A549 (cell line): ENCODE results near the gene ABCC3. TPM values are rescaled to one million over a fixed set of nuclear protein-coding genes. Genes with fewer than 3 reads are reported as not detected.
A peak's percentile ranks its signal among the peaks of the same experiment; 100 is the strongest.

Experiments
- ATAC-seq, 2 experiments: fragments of 200-7000 bp in 1 of 2; fragments of >200 bp in 1 of 2; cut with Nextera tagmentation in 1 of 2; cut with Tn5 transposase in 1 of 2; 3 replicates each; pipeline versions ENCODE4 v1.8.0 to v1.9.1; 2018 to 2020; ENCODE audit warnings: mild to moderate bottlenecking in 1 of 2, moderate library complexity in 1 of 2
- CTCF ChIA-PET: fragments of 300-600 bp; sonication (Branson Sonifier 250); formaldehyde crosslinking; extraction: SDS; loops from one replicate; lab custom pipeline; 2021; ENCODE audit warnings: antibody characterized with exemption, inconsistent platforms; lab: Yijun Ruan, JAX
- POLR2A ChIA-PET: fragments of 350-600 bp; formaldehyde crosslinking; extraction: SDS; loops from one replicate; lab custom pipeline; 2021; ENCODE audit warnings: antibody characterized with exemption, inconsistent platforms; lab: Yijun Ruan, JAX
- DNase-seq, 2 experiments: peaks; one replicate each; pipeline versions ENCODE4 v3.0.0 to v3.0.0-alpha.2; 2011 to 2016; ENCODE audit warnings: low read depth in 1 of 2, low spot score in 1 of 2
- FAIRE-seq: peaks from 2 replicates; lab custom pipeline; 2011; peaks lifted over from hg19 to GRCh38; lab: Jason Lieb, UNC
- H3K27ac ChIP-seq, 2 experiments: fragments of >200 bp; sonication (Bioruptor Twin); formaldehyde crosslinking; 3 replicates each; pipeline ENCODE4 v1.5.1; 2016 to 2017
- H3K4me1 ChIP-seq: fragments of >200 bp; sonication (Bioruptor Twin); formaldehyde crosslinking; 3 replicates; pipeline ENCODE4 v1.6.1; 2016
- H3K4me2 ChIP-seq: fragments of >200 bp; sonication (Bioruptor Twin); formaldehyde crosslinking; 3 replicates; pipeline ENCODE4 v1.6.1; 2016
- H3K4me3 ChIP-seq: fragments of >200 bp; sonication (Bioruptor Twin); formaldehyde crosslinking; 3 replicates; pipeline ENCODE4 v1.5.1; 2016
- H3K9me3 ChIP-seq: fragments of >200 bp; sonication (Bioruptor Twin); formaldehyde crosslinking; 3 replicates; pipeline ENCODE4 v1.6.1; 2016
- CBX2 ChIP-seq: fragments of 200-600 bp; sonication (generic); IDR thresholded peaks from 2 replicates; pipeline ENCODE4 v1.6.1; 2016; ENCODE audit warnings: low read depth, mild to moderate bottlenecking, borderline replicate concordance
- ESRRA ChIP-seq: fragments of 150-350 bp; IDR thresholded peaks from 2 replicates; pipeline ENCODE4 v1.6.1; 2014; ENCODE audit warnings: mild to moderate bottlenecking, low read length, borderline replicate concordance
- FOXS1 ChIP-seq: fragments of 250-450 bp; sonication (Bioruptor Pico); IDR thresholded peaks from 2 replicates; pipeline ENCODE4 v1.5.0; 2020; ENCODE audit warnings: mild to moderate bottlenecking, moderate library complexity
- HEYL ChIP-seq: fragments of 250-450 bp; sonication (Bioruptor Pico); IDR thresholded peaks from 2 replicates; pipeline ENCODE4 v1.8.0; 2021; ENCODE audit warnings: mild to moderate bottlenecking, moderate library complexity
- HOXA7 ChIP-seq: fragments of 250-450 bp; sonication (Bioruptor Pico); IDR thresholded peaks from 2 replicates; pipeline ENCODE4 v1.5.0; 2020; ENCODE audit warnings: mild to moderate bottlenecking, moderate library complexity
- JUN ChIP-seq, 2 experiments: fragments of >200 bp; sonication (Bioruptor Twin); formaldehyde crosslinking; IDR thresholded peaks; 2 replicates in 1 of 2; 3 replicates in 1 of 2; pipeline ENCODE4 v1.6.1; 2016 to 2017
- KDM1A ChIP-seq: fragments of 200-600 bp; sonication (generic); IDR thresholded peaks from 2 replicates; pipeline ENCODE4 v1.6.1; 2016; ENCODE audit warnings: low read depth, mild to moderate bottlenecking
- MAZ ChIP-seq: fragments of 150-350 bp; IDR thresholded peaks from 2 replicates; pipeline ENCODE4 v1.6.1; 2014; ENCODE audit warnings: antibody characterized with exemption, low read depth, low read length, borderline replicate concordance
- NPAS2 ChIP-seq: fragments of 250-450 bp; sonication (Bioruptor Pico); IDR thresholded peaks from 2 replicates; pipeline ENCODE4 v1.8.0; 2022; ENCODE audit warnings: mild to moderate bottlenecking, moderate library complexity, borderline replicate concordance
- POLR2AphosphoS2 ChIP-seq: conservative IDR thresholded peaks from 2 replicates; pipeline ENCODE4 v1.6.1; 2012; ENCODE audit warnings: low read length, improper control_type of control experiment, inconsistent platforms
- RAD21 ChIP-seq, 2 experiments: fragments of >200 bp in 1 of 2; sonication (Bioruptor Twin) in 1 of 2; formaldehyde crosslinking in 1 of 2; IDR thresholded peaks in 1 of 2; conservative IDR thresholded peaks in 1 of 2; 2 replicates in 1 of 2; 3 replicates in 1 of 2; pipeline ENCODE4 v1.6.1; 2012 to 2018; ENCODE audit warnings: inconsistent platforms in 1 of 2
- TFCP2L1 ChIP-seq: fragments of 250-450 bp; sonication (Bioruptor Pico); IDR thresholded peaks from 2 replicates; pipeline ENCODE4 v1.5.0; 2021; ENCODE audit warnings: mild to moderate bottlenecking
- WGBS: methylation state at CpG from one replicate; pipeline ENCODE4 v1.1.6; 2017; ENCODE audit errors: missing lambda C conversion rate; 5-methylcytosine and 5-hydroxymethylcytosine counted together
- polyA plus RNA-seq, 4 experiments: library from polyadenylated mRNA; depleted of rRNA in 3 of 4; stranded (reverse); fragments of >200 nt; fragmentation: RNase III in 1 of 4; extraction: RNeasy Plus Mini Kit Qiagen cat#74134 plus additional on column Dnase treatment in 1 of 4; gene quantifications; 2 replicates in 3 of 4; 3 replicates in 1 of 4; pipeline ENCODE4 v1.2.3, GENCODE V29; 2011 to 2017
- TF ChIP-seq, protein P1 (sequence below): IDR thresholded peaks from 2 replicates; pipeline ENCODE4 v1.6.1; 2012
- TF ChIP-seq, protein P2 (sequence below): IDR thresholded peaks from 2 replicates; pipeline ENCODE4 v1.6.1; 2012

The ABCC3 gene
- polyA plus RNA-seq, 2 of the 4 experiments (the other 2 are of a cell fraction), result 248 to 342 TPM

DNA sequence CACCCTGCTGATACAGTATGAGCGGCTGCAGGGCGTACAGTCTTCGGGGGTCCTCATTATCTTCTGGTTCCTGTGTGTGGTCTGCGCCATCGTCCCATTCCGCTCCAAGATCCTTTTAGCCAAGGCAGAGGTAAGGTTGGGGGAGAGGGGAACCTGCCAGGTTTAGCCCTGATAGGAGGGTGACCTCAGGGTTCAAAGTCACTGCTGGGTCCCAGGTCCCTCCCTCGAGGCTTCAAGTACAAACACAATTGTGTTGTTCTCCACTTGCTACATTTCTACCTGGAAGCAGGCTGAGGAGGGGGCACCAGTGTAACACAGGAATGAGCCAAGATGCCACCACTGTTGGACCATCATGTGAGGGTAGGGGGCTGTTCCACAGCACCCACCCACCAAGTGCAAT is 22.4 kb downstream of the ABCC3 start:
- ATAC-seq (no peak), DNase-seq (no peak), FAIRE-seq (no peak)
- TF ChIP-seq KDM1A, result no peak
- TF ChIP-seq, protein P1, sequence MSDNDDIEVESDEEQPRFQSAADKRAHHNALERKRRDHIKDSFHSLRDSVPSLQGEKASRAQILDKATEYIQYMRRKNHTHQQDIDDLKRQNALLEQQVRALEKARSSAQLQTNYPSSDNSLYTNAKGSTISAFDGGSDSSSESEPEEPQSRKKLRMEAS, result 0 out of 2 replicates have a peak, but pooled peaks have one; percentile 1
- peaks cover 86% of the 10 kb centered on the region for H3K4me1 ChIP-seq
- no peak overlapping the region for H3K4me3 ChIP-seq
- ChIA-PET CTCF (interaction anchor here (1.7 to 52.6 kb wide), 4 partner anchors 24 to 35 kb away, joined by 7 to 2097 read pairs (median 1440); partner anchors contain the start of genes ABCC3 and ANKRD40), POLR2A (interaction anchor here (1.1 to 6.3 kb wide), 2 partner anchors 18 to 19 kb away, joined by 3 to 237 read pairs; partner anchors contain the start of gene ABCC3)
- H3K4me2 ChIP-seq, result no peak overlapping the region
- no peaks in the 10 kb centered on the region for H3K9me3 ChIP-seq
- peak overlapping the region; percentile 98 for H3K27ac ChIP-seq
- WGBS, result 91% methylated on average over 7 of the region's 7 CpGs

DNA sequence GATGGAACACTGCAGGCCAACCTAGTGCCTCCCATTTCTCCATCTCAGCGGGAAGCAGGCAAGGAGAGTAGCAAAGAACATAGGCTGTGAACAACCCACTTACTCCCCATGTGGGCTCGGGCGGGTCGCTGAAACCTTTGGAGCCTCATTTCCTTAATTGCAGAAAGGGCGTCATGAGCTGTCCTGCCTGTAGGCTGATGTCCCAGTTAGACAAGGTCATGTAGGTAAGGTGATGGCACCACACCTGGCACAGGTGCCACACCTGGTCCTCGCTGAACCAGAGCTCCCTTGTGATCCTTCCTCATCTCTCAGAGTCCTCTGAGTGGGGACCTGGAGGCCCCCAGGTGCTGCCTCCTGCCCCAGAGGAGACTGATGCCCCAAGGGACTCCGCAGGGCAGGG is 22.9 kb downstream of the ABCC3 start:
- no peak for TF ChIP-seq FOXS1 (CRISPR knock-in tag)
- TF ChIP-seq ESRRA, result no peak
- FAIRE-seq (no peak), DNase-seq (no peak), ATAC-seq (no peak)
- no peak overlapping the region for H3K4me3 ChIP-seq
- no peak overlapping the region; the same call in 2 of the 3 replicates for H3K4me2 ChIP-seq
- H3K9me3 ChIP-seq, result no peaks in the 10 kb centered on the region
- WGBS, result 86% methylated on average over 7 of the region's 7 CpGs
- H3K27ac ChIP-seq, result peak overlapping the region; percentile 98
- H3K4me1 ChIP-seq, result peaks cover 86% of the 10 kb centered on the region
- CTCF ChIA-PET, result interaction anchor here (32.5 to 52.6 kb wide), 2 partner anchors 25 to 35 kb away, joined by 783 to 2097 read pairs; partner anchors contain the start of gene ABCC3
- POLR2A ChIA-PET, result interaction anchor here (6.3 kb wide), 1 partner anchor 19 kb away, joined by 237 read pairs; the partner anchor contains the start of gene ABCC3

DNA sequence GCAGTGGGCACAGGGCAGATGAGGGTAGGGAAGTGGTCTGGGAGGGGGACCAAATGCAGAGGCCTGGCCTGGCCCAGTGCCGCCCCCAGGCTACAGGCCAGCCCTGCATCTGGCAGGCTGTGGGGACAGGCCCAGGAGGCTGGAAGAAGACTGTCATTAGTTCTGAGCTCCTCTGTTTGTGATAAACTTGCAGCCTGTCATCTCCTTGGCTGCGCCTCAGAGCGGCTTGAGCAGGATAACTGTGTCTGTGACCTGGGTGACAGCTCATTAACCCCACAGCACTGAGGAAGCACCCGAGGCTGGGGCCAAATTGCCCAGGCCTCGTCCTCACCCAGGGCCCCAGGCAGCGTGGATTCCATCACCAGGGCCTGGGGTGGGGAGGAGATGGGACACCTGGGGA is 23.9 kb downstream of the ABCC3 start:
- WGBS, result 67% methylated on average over 6 of the region's 6 CpGs
- CTCF ChIA-PET, result interaction anchor here (2.4 to 52.6 kb wide), 4 partner anchors 10 to 109 kb away, joined by 9 to 2097 read pairs (median 416); partner anchors contain the start of gene ABCC3

DNA sequence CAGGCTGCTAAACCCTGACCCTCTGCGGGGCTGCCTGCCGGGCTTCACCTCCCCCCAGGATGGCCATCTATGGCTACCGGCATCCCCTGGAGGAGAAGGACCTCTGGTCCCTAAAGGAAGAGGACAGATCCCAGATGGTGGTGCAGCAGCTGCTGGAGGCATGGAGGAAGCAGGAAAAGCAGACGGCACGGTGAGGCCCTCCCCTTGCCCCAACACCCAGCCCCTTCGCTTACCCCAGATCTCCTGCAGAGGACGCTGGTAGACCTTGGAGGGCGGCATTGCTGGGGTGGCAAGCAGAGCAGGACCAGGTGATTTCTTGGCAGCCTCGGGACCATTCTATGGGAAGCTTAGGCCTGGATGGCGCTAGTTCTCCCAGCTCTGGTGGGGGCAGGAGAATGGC is 24.5 kb downstream of the ABCC3 start:
- Histone ChIP-seq H3K4me2 (peak overlapping the region; percentile 56), H3K4me3 (no peak overlapping the region), H3K4me1 (peaks cover 87% of the 10 kb centered on the region), H3K27ac (peak overlapping the region; percentile 98), H3K9me3 (no peaks in the 10 kb centered on the region)
- peak in 1 of 2 experiments; percentile 69 for DNase-seq
- POLR2A ChIA-PET, result interaction anchor here (0.8 to 6.3 kb wide), 4 partner anchors 10 to 112 kb away, joined by 3 to 237 read pairs (median 74); partner anchors contain the start of gene ABCC3
- TF ChIP-seq, protein P1, result 0 out of 2 replicates have a peak, but pooled peaks have one; percentile 5
- TF ChIP-seq TFCP2L1 (CRISPR knock-in tag) (no peak), NPAS2 (CRISPR knock-in tag) (no peak), RAD21 (conservative IDR thresholded peaks at IDR 0.05 in 1 of 2, IDR thresholded peaks at IDR 0.05 in 1 of 2) (peak in 1 of 2 experiments; percentile 48; a peak in 2 of 5 replicates), MAZ (no peak)
- TF ChIP-seq, protein P2, sequence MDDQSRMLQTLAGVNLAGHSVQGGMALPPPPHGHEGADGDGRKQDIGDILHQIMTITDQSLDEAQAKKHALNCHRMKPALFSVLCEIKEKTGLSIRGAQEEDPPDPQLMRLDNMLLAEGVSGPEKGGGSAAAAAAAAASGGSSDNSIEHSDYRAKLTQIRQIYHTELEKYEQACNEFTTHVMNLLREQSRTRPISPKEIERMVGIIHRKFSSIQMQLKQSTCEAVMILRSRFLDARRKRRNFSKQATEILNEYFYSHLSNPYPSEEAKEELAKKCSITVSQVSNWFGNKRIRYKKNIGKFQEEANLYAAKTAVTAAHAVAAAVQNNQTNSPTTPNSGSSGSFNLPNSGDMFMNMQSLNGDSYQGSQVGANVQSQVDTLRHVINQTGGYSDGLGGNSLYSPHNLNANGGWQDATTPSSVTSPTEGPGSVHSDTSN, result no peak
- WGBS, result 74% methylated on average over 10 of the region's 10 CpGs
- CTCF ChIA-PET, result interaction anchor here (0.9 to 52.6 kb wide), 7 partner anchors 9 to 124 kb away, joined by 3 to 2097 read pairs (median 26); partner anchors contain the start of gene ABCC3
- no peak for FAIRE-seq
- no peak for ATAC-seq

More for the DNA sequence above, 23.9 kb downstream of the ABCC3 start:
- ATAC-seq (no peak), DNase-seq (no peak), FAIRE-seq (no peak)
- peak overlapping the region; percentile 98 for H3K27ac ChIP-seq
- peak overlapping the region; percentile 56 for H3K4me2 ChIP-seq
- TF ChIP-seq HEYL (CRISPR knock-in tag) (no peak), HOXA7 (no peak), CBX2 (no peak), POLR2AphosphoS2 (no peak), JUN (IDR thresholded peaks at IDR 0.05) (peak in 1 of 2 experiments; percentile 10; a peak in 1 of 5 replicates)
- TF ChIP-seq, protein P1, result 0 out of 2 replicates have a peak, but pooled peaks have one; percentile 1
- H3K4me1 ChIP-seq, result peaks cover 87% of the 10 kb centered on the region
- POLR2A ChIA-PET, result interaction anchor here (5.1 to 6.3 kb wide), 3 partner anchors 10 to 35 kb away, joined by 64 to 237 read pairs (median 85); partner anchors contain the start of gene ABCC3
- H3K4me3 ChIP-seq, result no peak overlapping the region
- H3K9me3 ChIP-seq, result no peaks in the 10 kb centered on the region
